Testis (tissue), 3 donors: ENCODE data around the gene SPAG17. TPM values are rescaled to one million over a fixed set of nuclear protein-coding genes. Genes with fewer than 3 reads are reported as not detected.
A peak's percentile ranks its signal among the peaks of the same experiment; 100 is the strongest.
"Not testable (repeated sequence)": the region's sequence is repeated elsewhere in the genome, so short reads cannot be mapped to it uniquely, and the experiment has no call there.

ENCODE experiments used
- DNase-seq: peaks from one replicate; pipeline ENCODE4 v3.0.0-alpha.2; 2019
- H3K27ac ChIP-seq, 2 donors: fragments of 200-600 bp; sonication (generic); one replicate each; pipeline ENCODE4 v1.5.1; 2019
- H3K27me3 ChIP-seq: fragments of 200-600 bp; sonication (generic); one replicate; pipeline ENCODE4 v1.5.1; 2019
- H3K36me3 ChIP-seq: fragments of 200-600 bp; sonication (generic); one replicate; pipeline ENCODE4 v1.5.1; 2017; ENCODE audit warnings: low read depth; ENCODE audit errors: missing control alignments
- H3K4me1 ChIP-seq: fragments of 200-600 bp; sonication (generic); one replicate; pipeline ENCODE4 v1.5.1; 2019
- H3K4me3 ChIP-seq, 2 donors: fragments of 200-600 bp; sonication (generic); one replicate each; pipeline ENCODE4 v1.5.1; 2017 to 2019
- H3K9me3 ChIP-seq: fragments of 200-600 bp; sonication (generic); one replicate; pipeline ENCODE4 v1.5.1; 2017
- POLR2A ChIP-seq: fragments of 450-650 bp; IDR thresholded peaks from one replicate; pipeline ENCODE4 v1.6.1; 2017; ENCODE audit warnings: antibody characterized with exemption, mild to moderate bottlenecking, moderate library complexity
- WGBS, 2 donors: methylation state at CpG; one replicate each; pipeline ENCODE4 v1.1.5; 2018; 5-methylcytosine and 5-hydroxymethylcytosine counted together
- intact Hi-C: fragments of 100-400 bp; cut with DNase I; formaldehyde crosslinking; loops from one replicate; pipeline ENCODE4 v1.15.1; 2023; ENCODE audit warnings: low total_unique reads
- polyA plus RNA-seq: library from polyadenylated mRNA; stranded (reverse); fragments of 350-450 nt; fragmentation: Illumina TruSeq; extraction: RNeasy Lipid Tissue Mini Kit (QIAGEN cat#74804); gene quantifications from one replicate; pipeline ENCODE4 v1.2.3, GENCODE V29; 2014; ENCODE audit warnings: low read depth, low replicate concordance; ENCODE audit not compliant: insufficient read depth
- total RNA-seq, 2 donors: library from RNA; depleted of rRNA; stranded (reverse); fragments of >200 nt; gene quantifications; one replicate each; pipeline ENCODE4 v1.2.3, GENCODE V29; 2016
- TF ChIP-seq, protein P1 (sequence below), 3 experiments: fragments of 450-650 bp in 2 of 3; fragments of 200-600 bp in 1 of 3; sonication (generic) in 1 of 3; IDR thresholded peaks; one replicate each; pipeline ENCODE4 v1.5.1; 2016 to 2019; ENCODE audit warnings: antibody characterized with exemption in 3 of 3, mild to moderate bottlenecking in 2 of 3, moderate library complexity in 1 of 3

The SPAG17 gene
- total and polyA plus RNA-seq, 3 donors from 2014 or later: 34.6 to 95.7 (median 38.7) TPM

DNA sequence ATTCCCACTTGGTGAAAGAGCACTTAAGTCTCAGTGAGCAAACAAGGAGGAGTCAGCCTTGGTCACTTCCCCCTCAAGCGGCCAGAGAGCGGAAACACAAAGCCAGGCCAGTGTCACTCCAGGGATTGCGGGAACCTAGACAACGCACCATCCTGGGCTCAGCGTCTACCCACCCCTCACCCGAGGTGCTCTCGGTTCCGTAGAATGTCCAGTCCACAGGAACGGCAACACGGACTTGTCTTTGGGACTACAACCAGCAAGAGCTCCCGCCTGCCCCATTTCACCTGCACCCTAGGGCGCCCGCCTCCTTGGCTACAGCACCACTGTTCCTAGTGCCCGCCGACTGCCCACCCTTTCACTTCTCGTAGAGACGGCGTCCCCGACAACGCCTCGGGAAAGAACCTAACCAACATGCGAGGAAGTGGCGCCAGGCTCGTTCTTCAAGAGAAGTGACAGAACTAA is 256.1 kb downstream of the SPAG17 start:
- intact Hi-C loops: no loop called here

DNA sequence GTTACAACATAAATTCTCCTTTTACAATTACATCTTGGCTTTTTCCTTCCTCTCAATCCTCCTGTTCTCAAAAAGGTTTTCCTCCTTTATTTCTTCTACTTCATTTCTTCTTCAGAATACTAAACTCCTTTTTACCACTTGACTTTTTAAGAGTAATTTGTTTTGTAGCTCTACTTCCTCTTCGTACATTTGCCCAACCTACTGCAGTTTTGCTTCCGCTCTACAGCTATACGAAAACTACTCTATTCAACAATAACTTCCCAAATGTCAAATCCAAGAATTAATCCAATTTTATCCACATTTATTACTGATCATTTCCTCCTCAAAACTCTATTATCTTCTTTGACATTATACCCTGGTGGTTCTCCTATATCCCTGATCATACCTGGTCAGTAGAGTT is 259.0 kb downstream of the SPAG17 start:
- intact Hi-C loops: no loop called here
- Histone ChIP-seq H3K27ac (no peak overlapping the region), H3K4me1 (peaks cover 10% of the 10 kb centered on the region), H3K4me3 (no peak overlapping the region), H3K27me3 (no peaks in the 10 kb centered on the region), H3K9me3 (no peaks in the 10 kb centered on the region), H3K36me3 (no peaks in the 10 kb centered on the region)
- 85 to 90% methylated on average over 3 of the region's 3 CpGs for WGBS, 2 donors
- no peak for DNase-seq
- TF ChIP-seq, protein P1, sequence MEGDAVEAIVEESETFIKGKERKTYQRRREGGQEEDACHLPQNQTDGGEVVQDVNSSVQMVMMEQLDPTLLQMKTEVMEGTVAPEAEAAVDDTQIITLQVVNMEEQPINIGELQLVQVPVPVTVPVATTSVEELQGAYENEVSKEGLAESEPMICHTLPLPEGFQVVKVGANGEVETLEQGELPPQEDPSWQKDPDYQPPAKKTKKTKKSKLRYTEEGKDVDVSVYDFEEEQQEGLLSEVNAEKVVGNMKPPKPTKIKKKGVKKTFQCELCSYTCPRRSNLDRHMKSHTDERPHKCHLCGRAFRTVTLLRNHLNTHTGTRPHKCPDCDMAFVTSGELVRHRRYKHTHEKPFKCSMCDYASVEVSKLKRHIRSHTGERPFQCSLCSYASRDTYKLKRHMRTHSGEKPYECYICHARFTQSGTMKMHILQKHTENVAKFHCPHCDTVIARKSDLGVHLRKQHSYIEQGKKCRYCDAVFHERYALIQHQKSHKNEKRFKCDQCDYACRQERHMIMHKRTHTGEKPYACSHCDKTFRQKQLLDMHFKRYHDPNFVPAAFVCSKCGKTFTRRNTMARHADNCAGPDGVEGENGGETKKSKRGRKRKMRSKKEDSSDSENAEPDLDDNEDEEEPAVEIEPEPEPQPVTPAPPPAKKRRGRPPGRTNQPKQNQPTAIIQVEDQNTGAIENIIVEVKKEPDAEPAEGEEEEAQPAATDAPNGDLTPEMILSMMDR (IDR thresholded peaks at IDR 0.05): no peak
- TF ChIP-seq POLR2A: no peak

More for the DNA sequence above, 256.1 kb downstream of the SPAG17 start:
- no peaks in the 10 kb centered on the region for H3K9me3 ChIP-seq
- no peaks in the 10 kb centered on the region for H3K27me3 ChIP-seq
- H3K4me1 ChIP-seq: peaks cover 13% of the 10 kb centered on the region
- H3K36me3 ChIP-seq: no peaks in the 10 kb centered on the region
- peak overlapping the region; percentile 86 to 99 for H3K4me3 ChIP-seq
- TF ChIP-seq, protein P1 (IDR thresholded peaks at IDR 0.05): peak in 2 of 3 experiments; percentile 12 to 13
- no peak for TF ChIP-seq POLR2A
- WGBS, 2 donors: 0% methylated on average over 9 to 24 of the region's 24 CpGs
- DNase-seq: peak; percentile 83
- peak overlapping the region; percentile 81 to 88 for H3K27ac ChIP-seq

DNA sequence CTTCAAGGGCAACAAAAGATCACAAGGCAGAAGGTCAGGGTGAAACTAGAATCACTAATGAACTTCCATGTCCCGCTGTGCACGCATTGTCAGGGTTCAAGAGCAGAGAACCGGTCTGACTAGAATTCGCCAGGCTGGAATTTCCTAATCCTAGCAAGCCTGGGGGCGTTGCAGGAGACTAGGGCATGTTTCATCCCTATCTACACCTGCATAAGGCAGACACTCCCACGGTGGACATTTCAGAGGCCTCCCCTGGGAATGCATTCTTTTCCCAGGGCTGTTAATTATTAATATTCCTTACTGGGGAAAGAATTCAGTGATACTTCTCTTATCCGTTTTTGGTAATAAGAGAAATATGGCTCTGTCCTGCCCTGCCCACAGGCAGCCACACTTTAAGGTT is 262.3 kb downstream of the SPAG17 start:
- WGBS, 2 donors: 86 to 89% methylated on average over 6 to 7 of the region's 7 CpGs
- DNase-seq: not testable (repeated sequence)

DNA sequence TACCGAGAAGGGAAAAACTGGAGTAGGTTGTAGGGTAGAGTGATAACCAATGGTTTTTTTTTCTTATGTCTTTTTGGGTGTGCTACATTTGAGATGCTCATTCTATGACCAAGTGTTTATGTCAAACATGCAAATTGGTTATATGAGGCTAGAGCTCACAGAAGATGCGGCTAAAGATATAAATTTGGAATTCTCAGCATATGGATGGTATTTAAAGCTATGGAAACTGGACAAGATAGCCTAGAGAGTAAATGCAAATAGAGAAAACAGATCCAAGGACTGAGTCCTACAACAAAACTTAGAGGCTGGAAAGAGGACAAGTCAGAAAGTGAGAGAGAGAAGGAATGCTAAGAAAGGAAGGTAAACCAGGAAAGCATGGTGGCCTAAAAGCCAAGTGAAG is 263.0 kb downstream of the SPAG17 start:
- no peaks in the 10 kb centered on the region for H3K9me3 ChIP-seq
- H3K4me1 ChIP-seq: no peaks in the 10 kb centered on the region
- no peak for DNase-seq
- intact Hi-C loops: no loop called here
- H3K36me3 ChIP-seq: no peaks in the 10 kb centered on the region
- 90 to 96% methylated on average over 2 of the region's 2 CpGs for WGBS, 2 donors
- TF ChIP-seq POLR2A: no peak
- TF ChIP-seq, protein P1 (IDR thresholded peaks at IDR 0.05): no peak
- no peak overlapping the region for H3K27ac ChIP-seq
- no peaks in the 10 kb centered on the region for H3K27me3 ChIP-seq
- no peak overlapping the region for H3K4me3 ChIP-seq

More for the DNA sequence above, 262.3 kb downstream of the SPAG17 start:
- intact Hi-C loops, H3K27me3 ChIP-seq, H3K9me3 ChIP-seq, H3K27ac ChIP-seq, H3K4me1 ChIP-seq, H3K36me3 ChIP-seq, H3K4me3 ChIP-seq: not testable (repeated sequence)

DNA sequence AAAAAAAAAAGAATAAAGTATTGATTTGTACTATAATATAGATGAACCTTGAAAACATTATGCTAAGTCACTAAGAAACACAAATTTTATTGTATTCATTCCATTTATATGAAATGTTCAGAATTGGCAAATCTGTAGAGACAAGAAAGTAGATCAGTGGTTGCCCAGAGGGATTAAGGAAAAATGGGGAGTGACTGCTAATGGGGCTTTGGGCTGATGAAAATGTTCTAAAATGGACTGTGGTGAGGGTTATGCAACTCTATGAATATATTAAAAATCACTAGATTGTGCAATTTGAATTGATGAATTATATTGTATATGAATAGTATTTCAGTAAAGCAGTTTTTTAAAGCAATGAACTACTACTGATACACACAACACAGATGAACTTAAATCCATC is 265.7 kb downstream of the SPAG17 start:
- intact Hi-C loops: no loop called here
- Histone ChIP-seq H3K36me3 (no peaks in the 10 kb centered on the region), H3K4me1 (no peaks in the 10 kb centered on the region), H3K27me3 (no peaks in the 10 kb centered on the region), H3K4me3 (no peak overlapping the region), H3K27ac (no peak overlapping the region), H3K9me3 (no peaks in the 10 kb centered on the region)
- no peak for TF ChIP-seq POLR2A
- TF ChIP-seq, protein P1 (IDR thresholded peaks at IDR 0.05): no peak
- no peak for DNase-seq
